GM19324 (cell line): ENCODE measurements around the gene CASR.
A peak's percentile ranks its signal among the peaks of the same experiment; 100 is the strongest.

Experiments
- ATAC-seq: cut with Tn5 transposase; IDR thresholded peaks from one replicate; pipeline ENCODE4 v1.9.1; 2021; ENCODE audit warnings: mild to moderate bottlenecking, moderate library complexity; ENCODE audit not compliant: unreplicated experiment, low FRiP score

CASR gene

DNA sequence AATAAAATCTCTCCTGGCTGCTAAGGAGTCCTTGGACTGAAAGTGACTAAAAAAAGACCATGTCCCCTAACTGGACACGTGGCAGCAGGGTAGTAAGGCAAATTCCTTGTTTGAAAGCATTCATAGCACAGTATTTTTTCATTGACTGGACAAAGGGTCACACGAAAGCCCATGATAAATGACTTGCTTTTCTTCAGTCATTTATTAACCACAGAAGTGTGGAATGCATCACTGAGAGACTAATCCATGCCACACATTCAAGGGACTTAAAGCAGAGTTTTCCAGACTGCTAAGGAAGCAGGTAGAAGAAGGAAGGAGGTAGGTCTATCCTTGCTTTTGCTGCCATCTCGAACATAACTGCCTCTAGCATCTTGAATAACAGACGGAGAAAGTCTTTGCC, 31.2 kb downstream of the CASR start:
- ATAC-seq = no peak

DNA sequence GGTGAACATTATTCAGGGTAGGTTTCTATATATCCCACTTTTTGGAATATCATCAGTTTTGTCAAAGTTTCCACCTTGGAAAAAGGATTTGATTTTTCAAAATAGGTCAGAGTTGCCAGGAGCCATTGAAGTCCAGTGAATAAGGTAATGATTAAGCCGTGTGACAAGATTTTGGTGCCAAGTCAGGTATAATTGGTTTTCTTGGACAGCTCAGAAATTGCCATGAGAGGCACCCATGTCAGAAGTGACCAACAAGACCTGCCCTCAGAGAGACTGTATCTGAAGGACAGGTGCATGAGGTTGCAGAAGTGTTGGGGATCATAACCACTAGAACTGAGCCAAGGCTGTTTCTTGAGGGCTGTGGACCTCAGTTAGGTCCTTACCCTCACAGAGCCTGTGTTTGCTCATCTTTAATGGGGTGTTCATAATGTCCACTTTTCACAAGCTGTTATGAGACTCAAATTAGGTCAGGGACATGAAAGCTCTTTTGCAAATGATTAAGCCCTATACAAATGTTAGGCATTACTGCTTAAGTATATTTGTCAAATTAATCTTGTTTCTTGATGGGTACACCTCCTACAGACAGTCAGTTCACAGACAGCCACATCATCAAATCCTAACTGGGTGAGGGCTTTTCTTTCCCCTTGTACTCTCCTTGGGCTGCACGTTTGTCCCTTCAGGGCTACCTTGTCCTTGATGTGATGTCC, 32.3 kb downstream of the CASR start:
- ATAC-seq = no peak

DNA sequence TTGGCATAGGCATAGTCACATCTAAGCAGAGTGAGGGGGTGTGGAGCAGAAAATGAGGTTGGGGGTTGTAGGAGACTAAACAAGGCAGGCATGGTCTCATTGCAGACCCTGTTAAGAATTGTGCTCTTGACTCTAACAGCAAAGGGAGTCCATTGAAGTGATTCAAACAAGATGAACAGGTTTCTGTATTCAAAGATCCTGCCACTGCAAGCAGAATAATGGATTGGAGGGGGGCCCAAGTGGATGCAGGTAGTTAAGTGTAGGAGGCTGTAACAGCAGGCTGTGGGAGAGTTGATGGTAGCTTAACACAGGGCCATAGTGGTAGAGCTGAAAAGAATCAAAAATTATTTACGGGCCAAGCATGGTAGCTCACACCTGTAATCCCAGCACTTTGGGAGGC, 34.4 kb downstream of the CASR start:
- no peak for ATAC-seq

DNA sequence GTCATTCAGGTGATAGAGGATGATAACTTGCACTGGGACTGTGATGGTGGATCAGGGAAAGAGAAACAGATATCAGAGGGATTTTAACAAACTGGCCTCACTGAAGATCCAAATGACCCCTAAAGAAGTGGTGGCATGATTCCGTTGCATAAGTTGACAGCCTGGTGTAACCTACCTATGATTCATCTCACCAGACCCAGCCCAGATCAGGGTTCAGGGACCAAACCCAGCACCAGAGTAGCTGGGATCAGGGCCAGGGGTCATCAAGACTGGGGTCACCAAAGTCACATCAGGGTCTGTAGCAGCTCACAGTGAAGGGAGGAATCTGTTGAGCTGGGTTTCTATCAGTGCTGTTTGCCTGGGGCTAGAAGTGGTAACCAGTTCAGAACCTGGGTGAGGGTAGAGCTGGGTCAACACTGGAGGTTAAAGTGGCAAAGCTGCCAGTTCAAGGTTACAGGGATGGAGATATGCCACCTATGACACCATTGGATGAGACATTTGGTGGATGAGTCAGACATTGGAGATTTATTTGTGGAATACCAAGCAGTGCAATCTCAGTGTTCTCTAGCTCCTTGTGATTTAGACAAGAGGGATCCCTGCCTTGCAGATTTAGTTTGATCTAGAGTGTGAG, 35.9 kb downstream of the CASR start:
- ATAC-seq = no peak

DNA sequence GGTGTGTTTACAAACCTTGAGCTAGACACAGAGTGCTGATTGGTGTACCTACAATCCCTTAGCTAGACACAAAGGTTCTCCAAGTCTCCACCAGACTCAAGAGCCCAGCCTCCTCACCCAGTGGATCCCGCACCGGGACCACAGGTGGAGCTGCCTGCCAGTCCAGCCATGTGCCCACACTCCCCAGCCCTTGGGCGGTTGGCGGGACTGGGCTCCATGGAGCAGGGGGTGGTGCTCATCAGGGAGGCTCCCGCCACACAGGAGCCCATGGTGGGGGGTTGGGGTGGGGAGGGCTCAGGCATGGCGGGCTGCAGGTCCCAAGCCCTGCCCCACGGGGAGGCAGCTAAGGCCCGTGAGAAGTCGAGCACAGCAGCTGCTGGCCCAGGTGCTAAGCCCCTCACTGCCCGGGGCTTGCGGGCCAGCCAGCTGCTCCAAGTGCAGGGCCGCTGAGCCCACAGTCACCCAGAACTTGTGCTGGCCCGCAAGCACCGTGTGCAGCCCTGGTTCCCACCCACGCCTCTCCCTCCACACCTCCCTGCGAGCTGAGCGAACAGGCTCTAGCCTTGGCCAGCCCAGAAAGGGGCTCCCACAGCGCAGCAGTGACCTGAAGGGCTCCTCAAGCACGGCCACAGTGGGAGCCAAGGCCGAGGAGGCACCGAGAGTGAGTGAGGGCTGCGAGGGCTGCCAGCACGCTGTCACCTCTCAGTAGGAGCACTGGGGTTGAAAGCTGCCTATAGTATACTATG, 43.7 kb downstream of the CASR start:
- ATAC-seq = no peak

DNA sequence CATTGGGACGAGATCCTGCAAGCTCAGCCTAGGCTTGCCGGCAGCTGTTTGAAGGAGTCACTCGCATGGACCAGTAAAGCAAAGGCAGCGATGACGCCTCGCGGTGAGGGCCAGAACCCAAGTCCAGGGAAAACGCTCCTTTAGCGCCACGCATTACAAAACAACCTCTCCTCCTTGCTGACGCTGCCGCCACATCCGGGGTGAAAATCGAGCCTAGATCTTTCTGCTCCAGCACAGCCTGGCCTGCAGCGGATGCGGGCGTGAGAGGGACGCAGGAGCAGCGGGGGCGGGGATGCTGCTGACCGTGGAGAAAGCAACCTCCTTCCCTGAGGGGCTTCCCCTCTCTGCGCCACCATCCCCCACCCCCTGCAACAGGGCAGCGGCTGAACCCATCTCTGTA, 46.7 kb downstream of the CASR start:
- ATAC-seq = no peak

DNA sequence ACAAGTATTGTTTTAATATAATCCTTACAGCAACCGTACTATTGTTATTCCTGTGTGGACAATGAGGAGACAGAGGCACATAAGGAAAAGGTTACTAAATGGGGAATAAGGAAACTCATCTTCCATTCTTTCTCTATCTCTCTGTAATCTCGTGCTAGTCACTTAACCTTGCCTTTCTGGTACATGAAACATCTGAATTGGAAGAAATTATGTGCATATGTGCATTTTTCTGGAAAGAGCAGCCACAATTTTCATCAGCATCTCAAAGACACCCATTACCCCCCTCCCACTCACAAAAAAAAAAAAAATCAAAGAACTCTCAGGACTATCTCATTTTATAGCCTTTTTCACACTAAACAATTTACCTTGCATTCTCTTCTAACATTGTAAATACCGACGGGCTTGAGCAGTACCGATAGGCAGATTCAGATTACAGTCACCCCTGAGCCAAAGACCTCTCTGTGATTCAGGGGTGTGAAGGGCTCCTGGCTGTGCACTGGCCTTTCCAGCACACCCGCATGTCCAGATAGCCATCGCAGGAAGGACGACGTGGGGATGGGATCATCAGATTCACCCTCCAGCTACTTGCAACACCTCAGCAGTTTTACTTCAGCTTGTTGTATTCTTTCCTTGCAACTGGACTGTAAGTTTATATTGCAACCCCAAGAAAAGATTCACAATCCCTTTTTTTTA, 48.1 kb downstream of the CASR start:
- ATAC-seq = no peak

DNA sequence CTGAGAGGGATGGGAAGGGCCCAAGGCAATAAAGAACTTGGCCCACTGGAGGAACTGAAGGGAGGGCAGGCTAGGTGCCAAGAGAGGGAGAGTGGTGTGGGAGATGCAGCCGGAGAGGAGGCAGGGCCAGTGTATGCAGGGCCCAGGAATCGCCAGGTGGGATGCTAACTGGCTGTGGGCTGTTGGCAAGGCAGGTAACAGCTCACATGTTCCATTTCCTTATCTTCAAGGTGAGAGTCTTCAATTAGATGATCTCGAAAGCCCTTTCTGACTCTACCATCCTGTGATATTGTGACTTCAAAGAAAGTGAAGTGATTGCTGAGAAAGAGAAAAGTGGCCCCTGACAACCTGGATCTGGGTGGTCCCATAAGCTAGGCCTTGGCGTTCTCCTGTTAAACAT, 49.0 kb downstream of the CASR start:
- ATAC-seq = no peak

DNA sequence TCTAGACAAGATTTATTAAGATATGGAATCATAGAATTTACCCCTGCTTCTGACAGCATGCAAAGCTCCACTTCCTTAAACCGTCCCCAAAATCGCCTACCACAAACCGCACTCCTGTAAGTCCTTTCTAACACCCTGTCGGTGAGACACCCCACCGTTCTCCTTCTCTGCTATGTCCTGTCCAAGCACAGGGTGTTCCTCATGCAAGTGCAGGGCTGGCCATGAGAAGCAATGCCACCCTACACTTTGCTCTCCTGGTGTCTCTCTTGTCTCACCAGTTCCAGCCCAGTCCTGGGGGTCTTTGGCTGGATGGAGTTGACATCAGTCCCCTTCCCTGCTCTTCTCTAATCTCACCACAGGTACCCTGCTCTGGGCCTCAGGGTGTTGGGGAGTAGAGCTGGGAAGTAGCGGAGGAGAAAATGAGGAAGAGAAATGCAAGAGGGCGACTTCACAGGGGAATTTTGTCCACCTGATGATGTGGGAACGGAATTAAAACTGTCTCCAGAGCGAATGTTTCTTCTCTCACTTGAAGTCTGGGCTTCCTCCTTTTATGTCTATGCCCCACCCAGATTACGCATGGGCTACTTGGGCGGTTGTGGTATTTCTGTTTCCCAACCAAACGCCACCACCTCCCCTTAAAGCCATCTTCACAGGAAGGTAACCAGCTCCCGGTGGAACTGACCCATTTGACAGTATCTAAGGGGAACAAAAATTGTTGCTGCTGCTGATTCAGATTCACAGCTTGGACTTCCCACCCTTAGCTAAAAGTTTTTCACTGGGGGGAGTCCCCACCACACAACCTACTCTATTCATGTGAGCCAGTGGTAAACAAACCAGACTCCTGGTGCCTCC, 49.9 kb downstream of the CASR start:
- peak; percentile 63 for ATAC-seq

DNA sequence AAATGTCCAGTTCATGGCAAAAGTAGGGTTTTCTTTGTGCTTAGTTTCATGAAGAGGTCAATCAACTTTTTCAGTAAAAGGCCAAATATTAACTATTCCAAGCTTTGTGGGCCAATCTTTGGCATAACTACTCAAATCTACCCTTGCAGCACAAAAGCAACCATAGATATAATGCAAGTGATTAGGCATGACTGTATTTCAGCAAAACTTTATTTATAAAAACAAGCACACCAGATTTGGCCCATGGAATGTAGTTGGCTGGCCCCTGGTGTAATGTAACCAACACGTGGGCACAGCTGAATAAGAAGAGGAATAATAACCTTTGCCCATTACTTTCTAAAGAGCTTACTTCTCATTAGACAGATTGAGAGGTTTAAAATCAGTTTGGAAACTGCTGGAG, 50.6 kb downstream of the CASR start:
- ATAC-seq = no peak

DNA sequence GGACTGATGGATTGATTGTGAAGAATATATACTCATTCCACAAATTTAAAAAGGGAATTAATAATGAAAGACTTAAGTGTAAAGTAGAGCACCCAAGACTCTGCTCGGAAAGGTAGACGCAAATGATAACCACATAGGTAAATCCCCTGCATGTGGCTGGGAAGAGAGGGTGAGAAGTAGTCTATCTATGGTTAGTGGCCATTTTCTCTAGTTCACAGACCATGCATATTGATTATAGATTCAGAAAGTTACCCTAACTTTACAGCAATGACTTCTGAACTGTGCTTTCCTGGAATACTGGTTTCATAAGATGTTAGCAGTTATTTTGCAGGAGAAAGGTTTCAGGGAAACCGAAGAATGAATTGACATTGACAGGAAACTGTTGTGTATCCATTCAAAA, 51.7 kb downstream of the CASR start:
- ATAC-seq = no peak

DNA sequence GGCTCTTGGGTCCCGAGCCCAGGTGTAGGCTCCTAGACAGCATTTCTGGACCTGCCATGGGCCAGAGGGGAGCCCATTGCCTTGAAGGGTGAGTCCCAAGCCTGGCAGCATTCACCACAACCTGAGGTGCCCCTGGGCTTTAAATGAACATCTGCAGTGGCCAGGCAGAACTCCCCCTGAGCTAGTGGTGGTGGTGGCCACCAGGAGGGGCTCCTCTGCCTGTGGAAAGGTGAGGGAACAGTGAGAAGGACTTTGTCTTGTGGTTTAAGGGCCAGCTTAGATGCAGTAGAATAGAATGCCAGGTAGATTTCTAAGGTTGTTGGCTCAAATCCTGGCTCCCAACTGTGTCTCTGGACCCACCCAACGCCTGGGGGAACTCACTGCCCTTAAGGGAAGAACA, 55.6 kb downstream of the CASR start:
- ATAC-seq = no peak

DNA sequence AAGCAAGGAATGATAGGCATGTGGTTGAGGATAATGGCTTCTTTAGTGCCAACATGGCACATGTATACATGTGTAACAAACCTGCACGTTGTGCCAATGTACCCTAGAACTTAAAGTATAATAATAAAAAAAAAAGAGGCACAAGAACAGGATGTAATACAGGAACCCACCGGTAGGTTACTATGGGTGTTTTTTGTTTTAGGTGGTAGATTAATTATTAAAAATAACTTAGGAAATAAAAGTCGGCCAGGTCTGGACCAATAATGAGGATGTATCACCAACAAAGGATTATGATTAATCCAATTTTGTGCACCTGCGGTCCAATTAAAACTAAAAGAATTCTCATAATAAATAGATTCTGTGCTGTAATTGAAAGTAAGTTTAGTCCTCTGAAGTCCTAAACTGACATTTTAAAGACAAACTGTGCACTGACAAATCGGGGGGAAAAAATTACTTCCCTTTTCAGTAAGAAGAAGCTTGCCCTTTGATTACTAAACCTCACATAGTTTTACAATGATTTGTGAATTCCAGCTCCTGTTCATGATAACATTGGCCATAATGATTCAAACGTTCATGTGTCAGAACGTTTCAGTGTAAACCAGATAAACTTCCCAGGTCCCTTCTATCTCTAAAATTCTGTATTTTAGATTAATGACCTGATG, 62.2 kb downstream of the CASR start:
- ATAC-seq = no peak

DNA sequence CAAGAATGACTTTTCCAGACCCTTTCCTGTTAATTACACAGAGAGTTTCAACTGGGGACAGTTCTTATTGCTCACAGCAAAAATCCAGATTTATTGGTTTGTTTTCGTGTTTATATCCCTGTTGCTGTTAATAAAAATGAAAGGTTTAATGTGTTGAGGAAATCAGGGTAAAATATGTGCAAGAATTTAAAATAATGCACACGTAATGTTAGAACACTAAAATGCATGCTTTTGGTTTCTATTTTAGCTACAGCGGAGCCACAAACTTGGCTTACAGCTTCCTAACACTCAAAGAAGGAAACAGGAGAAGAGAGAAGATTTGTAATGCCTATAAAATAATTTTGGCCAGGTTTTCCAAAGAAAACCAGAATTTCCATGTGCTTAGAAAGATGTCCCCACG, 62.7 kb downstream of the CASR start:
- no peak for ATAC-seq

DNA sequence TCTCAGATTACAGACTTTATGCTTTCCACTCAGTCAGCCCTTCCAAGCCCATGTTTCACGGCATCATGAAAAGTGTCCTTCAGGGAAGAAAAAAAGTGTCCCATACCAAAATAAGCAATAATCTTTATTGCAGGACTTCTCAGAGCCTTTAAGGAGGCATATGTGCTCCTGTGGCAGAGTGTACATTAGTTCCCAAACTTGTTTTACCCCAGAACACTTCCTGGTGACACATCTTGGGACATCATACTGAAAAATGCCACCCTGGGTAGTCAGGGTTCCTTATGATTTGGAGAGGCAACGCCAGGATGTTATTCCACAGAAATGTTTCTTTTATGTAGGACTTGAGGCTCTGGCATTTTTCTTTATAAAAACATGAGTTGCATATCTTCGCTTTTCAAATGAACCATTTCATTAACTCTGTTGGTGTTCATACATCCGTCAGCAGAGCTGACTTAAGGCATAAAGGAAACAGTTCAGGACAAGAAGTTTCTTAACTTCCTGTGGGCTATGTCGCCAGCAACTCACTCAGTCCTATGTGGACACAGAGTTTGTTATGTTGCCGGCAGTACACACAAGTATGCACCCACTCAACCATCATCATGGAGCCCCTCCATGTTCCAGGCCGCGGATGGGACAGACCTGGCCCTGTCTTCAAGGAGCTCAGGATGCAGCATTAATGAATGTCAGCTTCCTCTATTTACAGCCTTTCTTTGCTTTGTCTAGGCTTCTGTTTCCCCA, 63.8 kb downstream of the CASR start:
- ATAC-seq = peak; percentile 12

DNA sequence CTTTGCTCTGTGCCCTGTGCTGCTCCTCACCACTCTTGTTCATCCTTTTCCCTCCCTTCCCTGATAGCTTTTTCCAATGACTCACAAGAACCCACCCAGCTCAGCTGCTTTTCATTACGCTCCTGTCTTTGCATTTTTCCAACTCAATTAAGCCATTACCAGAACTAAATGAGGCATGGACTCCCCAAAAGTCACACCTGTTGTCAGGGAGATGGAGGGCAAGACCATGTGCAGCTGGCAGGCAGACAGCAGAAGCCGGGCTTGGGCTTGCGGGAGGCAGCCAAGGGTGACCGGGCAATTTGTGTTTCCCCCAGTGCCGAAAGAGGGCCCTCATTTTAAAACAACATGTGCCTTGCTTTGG, 64.3 kb downstream of the CASR start:
- ATAC-seq = peak; percentile 57

DNA sequence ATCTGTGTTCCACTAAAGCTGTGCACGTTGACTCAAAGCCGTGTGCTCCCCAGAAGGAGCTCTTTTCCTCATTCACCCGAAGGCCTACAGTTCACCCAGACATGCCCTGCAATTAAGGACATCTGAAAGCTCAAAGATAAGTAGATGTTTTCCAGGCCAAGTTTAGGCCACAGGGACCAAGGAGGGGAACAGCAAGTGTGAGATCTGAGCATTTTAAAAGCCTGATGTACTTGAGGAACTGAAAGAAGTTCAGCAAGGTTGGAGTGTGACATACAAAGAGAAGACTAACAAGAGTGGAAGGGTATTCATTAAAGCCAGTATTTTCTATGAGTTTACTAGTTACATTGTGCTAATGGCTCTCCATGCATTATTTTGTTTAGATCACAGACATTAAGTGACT, 68.0 kb downstream of the CASR start:
- no peak for ATAC-seq

DNA sequence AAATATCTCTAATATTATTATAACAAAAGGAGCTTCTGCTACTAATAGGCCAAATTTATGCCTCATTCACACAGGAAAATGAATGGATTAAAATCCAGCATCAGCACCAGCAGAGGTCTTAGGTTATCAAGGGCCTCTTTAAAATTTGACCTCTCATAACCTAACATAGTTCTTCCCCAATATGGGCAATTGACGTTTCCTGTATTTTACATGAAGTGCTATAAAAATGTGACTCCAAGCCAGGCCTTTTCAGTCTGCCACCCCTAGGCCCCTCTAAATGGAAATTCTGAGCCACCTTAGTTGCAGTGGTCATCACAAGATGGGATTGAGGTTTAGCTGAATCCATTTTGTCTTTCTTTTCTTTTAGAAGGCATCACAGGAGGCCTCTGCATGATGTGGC, 70.1 kb downstream of the CASR start:
- ATAC-seq = no peak

DNA sequence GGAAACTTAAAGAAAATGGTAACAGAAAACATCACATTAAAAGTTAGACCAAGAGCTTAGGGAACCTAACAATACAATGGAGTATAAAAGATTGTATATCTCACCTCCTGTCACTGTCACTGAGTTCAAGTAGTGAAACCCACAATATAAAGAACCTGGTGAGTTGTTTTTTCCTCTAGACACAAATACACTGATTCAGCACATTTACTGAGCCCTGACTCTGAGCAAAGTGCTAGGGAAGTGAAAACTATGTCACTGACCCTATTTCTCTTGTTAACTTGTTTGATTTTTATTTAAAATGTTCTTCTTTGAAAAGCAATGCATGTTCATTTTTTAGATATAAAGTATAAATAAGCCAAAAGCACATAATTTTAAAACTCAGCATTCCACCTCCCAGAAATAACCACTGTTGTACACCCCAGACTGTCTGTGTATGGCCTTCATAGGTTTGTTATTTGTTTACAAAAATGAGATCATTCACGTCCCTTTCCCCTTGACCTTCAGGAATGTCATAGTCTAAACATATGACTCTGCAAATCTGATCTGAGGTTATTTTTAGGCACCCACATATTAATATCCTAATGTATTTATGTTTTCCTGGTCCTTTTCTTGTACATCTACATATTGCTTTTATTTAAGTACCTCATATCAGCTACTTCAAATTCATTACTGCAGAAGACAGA, 72.4 kb downstream of the CASR start:
- ATAC-seq = no peak
